OCI-LY1 (cell line): ENCODE data around the gene EXOC6.

Source experiments
- H2AFZ ChIP-seq: fragments of 200-600 bp; sonication (generic), shearing (Covaris generic); 2 replicates; pipeline ENCODE4 v1.6.0; 2014; ENCODE audit warnings: antibody characterized with exemption, mild to moderate bottlenecking, low read length
- H3F3A ChIP-seq: fragments of 200-600 bp; sonication (generic), shearing (Covaris generic); 2 replicates; pipeline ENCODE4 v1.6.0; 2014; ENCODE audit warnings: mild to moderate bottlenecking, antibody characterized with exemption, low read length, moderate library complexity; ENCODE audit not compliant: insufficient read depth
- H3K27ac ChIP-seq: fragments of 200-600 bp; sonication (generic); 2 replicates; pipeline ENCODE4 v1.5.1; 2014; ENCODE audit warnings: low read length, mixed run types, mild to moderate bottlenecking, low read depth; ENCODE audit not compliant: poor library complexity, severe bottlenecking
- H3K27me3 ChIP-seq: fragments of 200-600 bp; sonication (generic); 2 replicates; pipeline ENCODE4 v1.6.0; 2014; ENCODE audit warnings: antibody characterized with exemption, mild to moderate bottlenecking, low read length, moderate library complexity; ENCODE audit not compliant: insufficient read depth
- H3K36me3 ChIP-seq: fragments of 200-600 bp; sonication (generic); 2 replicates; pipeline ENCODE4 v1.6.1; 2014; ENCODE audit warnings: mild to moderate bottlenecking, antibody characterized with exemption, low read length, moderate library complexity, mixed read lengths; ENCODE audit not compliant: insufficient read depth
- H3K4me1 ChIP-seq: fragments of 200-600 bp; sonication (generic); 2 replicates; pipeline ENCODE4 v1.5.1; 2014; ENCODE audit warnings: mild to moderate bottlenecking, low read length, moderate library complexity; ENCODE audit not compliant: insufficient read depth, severe bottlenecking
- H3K4me2 ChIP-seq: fragments of 200-600 bp; sonication (generic), shearing (Covaris generic); 2 replicates; pipeline ENCODE4 v1.6.1; 2014; ENCODE audit warnings: low read length
- H3K4me3 ChIP-seq: fragments of 200-600 bp; sonication (generic); 2 replicates; pipeline ENCODE4 v1.5.1; 2014; ENCODE audit warnings: low read length, low read depth, mild to moderate bottlenecking, mixed read lengths; ENCODE audit not compliant: poor library complexity, severe bottlenecking
- H3K79me2 ChIP-seq: fragments of 200-600 bp; shearing (Covaris generic); 2 replicates; pipeline ENCODE4 v1.6.1; 2016; ENCODE audit warnings: mixed run types, low read length, mixed read lengths; ENCODE audit not compliant: insufficient read depth
- H3K9ac ChIP-seq: fragments of 200-600 bp; sonication (generic), shearing (Covaris generic); 2 replicates; pipeline ENCODE4 v1.6.1; 2014; ENCODE audit warnings: mild to moderate bottlenecking, low read length, mixed read lengths
- H3K9me2 ChIP-seq: fragments of 200-600 bp; sonication (generic), shearing (Covaris generic); 2 replicates; pipeline ENCODE4 v1.6.1; 2014; ENCODE audit warnings: low read depth, mild to moderate bottlenecking, low read length, mixed read lengths
- H3K9me3 ChIP-seq: fragments of 200-600 bp; shearing (Covaris generic); 2 replicates; pipeline ENCODE4 v1.6.1; 2014; ENCODE audit warnings: low read length, mixed read lengths
- H4K20me1 ChIP-seq: fragments of 200-600 bp; sonication (generic), shearing (Covaris generic); 2 replicates; pipeline ENCODE4 v1.6.0; 2016; ENCODE audit warnings: mild to moderate bottlenecking, low read length; ENCODE audit not compliant: insufficient read depth
- CTCF ChIP-seq: fragments of 200-600 bp; sonication (generic), shearing (Covaris generic); IDR thresholded peaks from 2 replicates; pipeline ENCODE4 v1.5.1; 2017; ENCODE audit warnings: mild to moderate bottlenecking, antibody characterized with exemption, low read length, moderate library complexity, mixed read lengths
- EZH2 ChIP-seq: fragments of 200-600 bp; sonication (generic), shearing (Covaris generic); IDR thresholded peaks from 2 replicates; pipeline ENCODE4 v1.8.0; 2017; ENCODE audit warnings: borderline replicate concordance, mixed run types, mild to moderate bottlenecking, antibody characterized with exemption, low read length, moderate library complexity, mixed read lengths

Gene EXOC6

DNA sequence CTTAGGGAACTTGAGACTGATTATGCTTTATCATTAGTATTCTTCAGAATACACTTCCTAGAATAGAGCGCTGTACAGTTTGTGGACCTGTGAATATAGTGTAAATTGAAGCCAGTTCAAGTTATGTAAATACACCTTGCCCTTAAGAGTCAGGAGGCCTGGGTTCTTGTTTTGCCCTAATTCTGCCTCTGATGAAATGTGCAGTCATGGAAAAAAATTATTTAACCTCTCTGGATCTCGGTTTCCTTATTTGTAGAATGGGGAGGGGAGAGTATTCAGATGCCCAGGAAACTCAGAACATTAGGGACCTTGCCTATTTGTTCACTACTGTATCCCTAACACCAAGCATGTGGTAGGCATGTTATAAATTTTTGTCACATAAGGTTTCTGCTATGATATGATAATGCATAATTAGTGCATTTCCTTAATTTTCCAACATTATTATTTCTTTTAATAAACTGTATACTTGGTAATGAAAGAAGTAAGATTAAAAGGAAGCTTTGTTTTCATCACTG is 1.3 kb downstream of the EXOC6 start:
- no peaks in the 10 kb centered on the region for H4K20me1 ChIP-seq
- peak overlapping the region; percentile 73 for H3K4me2 ChIP-seq
- no peak for TF ChIP-seq CTCF
- no peak for TF ChIP-seq EZH2
- H3K9me2 ChIP-seq = no peaks in the 10 kb centered on the region
- peak overlapping the region; percentile 79 for H3K9ac ChIP-seq
- peak overlapping the region; percentile 77 for H3K4me3 ChIP-seq
- H3K27me3 ChIP-seq = no peaks in the 10 kb centered on the region; the same call in 1 of the 2 replicates
- no peaks in the 10 kb centered on the region for H3K79me2 ChIP-seq
- H3K27ac ChIP-seq = no peak overlapping the region
- no peaks in the 10 kb centered on the region; the same call in 1 of the 2 replicates for H3K36me3 ChIP-seq
- no peak overlapping the region for H2AFZ ChIP-seq
- no peaks in the 10 kb centered on the region for H3F3A ChIP-seq
- H3K4me1 ChIP-seq = peaks cover 12% of the 10 kb centered on the region
- 0 out of 2 replicates have a peak, but pooled peaks cover 5% of the 10 kb centered on the region for H3K9me3 ChIP-seq

GRCh38 chr10:92850185-92850584 is 1.9 kb downstream of the EXOC6 start:
- H3K36me3 ChIP-seq = no peaks in the 10 kb centered on the region; the same call in 1 of the 2 replicates
- no peak overlapping the region for H3K9ac ChIP-seq
- no peak overlapping the region for H3K4me3 ChIP-seq
- no peak overlapping the region for H3K4me2 ChIP-seq
- H3K79me2 ChIP-seq = no peaks in the 10 kb centered on the region
- H3K27me3 ChIP-seq = no peaks in the 10 kb centered on the region; the same call in 1 of the 2 replicates
- no peak overlapping the region for H3K27ac ChIP-seq
- H2AFZ ChIP-seq = no peak overlapping the region
- H4K20me1 ChIP-seq = no peaks in the 10 kb centered on the region
- H3K9me3 ChIP-seq = 0 out of 2 replicates have a peak, but pooled peaks cover 5% of the 10 kb centered on the region
- no peak for TF ChIP-seq EZH2
- TF ChIP-seq CTCF = no peak
- H3K9me2 ChIP-seq = no peaks in the 10 kb centered on the region
- peaks cover 12% of the 10 kb centered on the region for H3K4me1 ChIP-seq
- no peaks in the 10 kb centered on the region for H3F3A ChIP-seq

GRCh38 chr10:92851003-92851402 is 2.7 kb downstream of the EXOC6 start:
- TF ChIP-seq CTCF (no peak), EZH2 (no peak)
- Histone ChIP-seq H2AFZ (no peak overlapping the region), H3K27me3 (no peaks in the 10 kb centered on the region; the same call in 1 of the 2 replicates), H3F3A (no peaks in the 10 kb centered on the region), H3K4me1 (peaks cover 12% of the 10 kb centered on the region), H3K4me2 (no peak overlapping the region), H3K4me3 (no peak overlapping the region), H4K20me1 (no peaks in the 10 kb centered on the region), H3K27ac (no peak overlapping the region), H3K36me3 (no peaks in the 10 kb centered on the region; the same call in 1 of the 2 replicates), H3K9me2 (no peaks in the 10 kb centered on the region), H3K9me3 (0 out of 2 replicates have a peak, but pooled peaks cover 5% of the 10 kb centered on the region), H3K9ac (no peak overlapping the region), H3K79me2 (no peaks in the 10 kb centered on the region)
